ENCODE data around the gene MIR17HG.
A peak's percentile ranks its signal among the peaks of the same experiment; 100 is the strongest.
"Not testable (repeated sequence)": the region's sequence is repeated elsewhere in the genome, so short reads cannot be mapped to it uniquely, and the experiment has no call there.

MIR17HG gene

DNA sequence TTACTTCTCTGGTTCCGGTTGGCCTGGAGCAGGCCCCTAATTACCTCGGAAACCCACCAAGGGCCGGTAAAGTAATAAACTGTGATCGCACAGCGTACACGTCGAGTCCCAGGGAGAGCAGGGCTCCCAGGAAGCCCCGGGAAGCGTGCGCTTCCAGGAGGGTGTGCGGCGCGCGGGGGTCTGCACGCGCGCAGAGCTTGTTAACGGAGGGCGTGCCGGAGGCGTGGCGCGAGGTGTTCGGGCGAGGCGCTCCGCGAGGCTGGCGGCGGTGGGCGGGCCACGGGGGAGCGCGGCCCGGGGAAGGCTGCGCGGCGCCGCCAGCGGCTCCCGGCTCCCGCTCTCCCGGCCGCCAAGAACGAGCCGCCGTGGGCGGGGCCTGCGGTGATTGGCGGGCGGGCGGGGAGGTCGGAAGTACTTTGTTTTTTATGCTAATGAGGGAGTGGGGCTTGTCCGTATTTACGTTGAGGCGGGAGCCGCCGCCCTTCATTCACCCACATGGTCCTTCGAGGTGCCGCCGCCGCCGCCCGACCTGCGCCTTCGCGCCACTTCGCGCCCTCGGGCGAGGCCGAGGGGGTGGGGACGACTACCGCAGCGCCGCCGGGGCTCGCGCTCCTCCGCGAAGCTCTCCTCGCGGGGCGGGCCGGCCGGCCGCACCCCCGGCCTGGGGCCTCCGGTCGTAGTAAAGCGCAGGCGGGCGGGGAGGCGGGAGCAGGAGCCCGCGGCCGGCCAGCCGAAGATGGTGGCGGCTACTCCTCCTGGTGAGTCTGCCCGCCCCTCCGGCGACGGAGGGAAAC lies at the start of gene MIR17HG:
Gene MIR17HG, plus strand, starts transcription at position 486 of the 794 bp plus-strand sequence.
- DNase-seq (ENCODE audit: low read depth), result peak; percentile 19

- no peak for DNase-seq (ENCODE audit: low read depth)
These were observed 49.4 kb upstream of the MIR17HG start for GRCh38 chr13:91298060-91298459.

DNA sequence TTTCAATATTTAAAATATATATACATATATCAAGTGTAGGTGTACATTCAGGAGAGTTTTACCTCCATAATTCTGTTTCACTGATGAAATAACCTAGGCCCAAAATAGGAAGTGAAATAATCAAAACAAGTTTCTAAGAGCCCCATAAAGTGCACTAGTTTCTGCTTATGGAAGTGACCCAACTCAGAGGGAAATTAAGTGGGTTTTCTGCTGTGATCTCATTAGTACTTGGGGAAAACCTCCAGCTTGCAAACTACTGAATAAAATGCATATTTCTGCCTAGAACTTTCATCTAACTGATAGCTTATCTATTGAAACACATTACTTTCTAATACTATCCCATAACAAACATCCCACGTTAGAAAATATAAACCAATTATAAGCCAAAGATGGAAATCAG lies 45.4 kb upstream of the MIR17HG start:
- DNase-seq (ENCODE audit: low read depth), result no peak

DNA sequence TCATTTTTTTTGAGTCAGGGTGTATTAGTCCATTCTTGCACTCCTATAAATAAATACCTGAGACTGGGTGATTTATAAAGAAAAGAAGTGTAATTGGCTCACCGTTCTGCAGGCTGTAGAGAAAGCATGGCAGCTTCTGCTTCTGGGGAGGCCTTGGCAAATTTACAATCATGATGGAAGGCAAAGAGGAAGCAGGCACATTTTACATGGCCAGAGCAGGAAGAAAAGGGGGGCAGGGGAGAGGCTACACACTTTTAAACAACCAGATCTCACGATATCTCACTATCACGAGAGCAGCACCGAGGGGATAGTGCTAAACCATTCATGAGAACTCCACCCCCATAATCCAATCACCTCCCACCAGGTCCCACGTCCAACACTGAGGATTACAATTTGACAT lies 44.5 kb upstream of the MIR17HG start:
- DNase-seq (ENCODE audit: low read depth), result no peak

- DNase-seq (ENCODE audit: low read depth), result no peak
These were observed 42.7 kb upstream of the MIR17HG start for GRCh38 chr13:91304741-91305140.

- DNase-seq (ENCODE audit: low read depth), result no peak
These were observed 41.8 kb upstream of the MIR17HG start for GRCh38 chr13:91305652-91306051.

- DNase-seq (ENCODE audit: low read depth), result no peak
These were observed 39.6 kb upstream of the MIR17HG start for GRCh38 chr13:91307887-91308286.

DNA sequence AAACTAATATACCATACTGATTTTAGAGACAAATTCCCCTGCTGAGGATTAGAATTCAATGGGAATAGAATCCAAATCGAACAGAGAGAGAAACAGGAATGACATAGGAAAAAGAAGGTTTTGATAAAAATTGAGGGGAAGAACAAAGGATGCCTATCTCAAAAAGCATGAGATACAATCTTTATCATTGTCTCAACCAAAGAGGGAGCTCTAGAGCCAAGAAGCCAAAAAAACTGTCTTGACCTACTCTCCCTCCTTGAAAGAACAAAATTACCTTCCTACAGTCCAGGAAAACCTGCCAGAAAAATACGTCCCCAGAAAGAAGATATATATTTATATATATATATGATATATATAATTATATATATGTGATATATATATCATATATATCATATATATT lies 39.2 kb upstream of the MIR17HG start:
- no peak for DNase-seq (ENCODE audit: low read depth)

- DNase-seq (ENCODE audit: low read depth), result no peak
These were observed 36.0 kb upstream of the MIR17HG start for GRCh38 chr13:91311491-91311890.

GRCh38 chr13:91312324-91312723 lies 35.2 kb upstream of the MIR17HG start:
- DNase-seq (ENCODE audit: low read depth), result no peak

DNA sequence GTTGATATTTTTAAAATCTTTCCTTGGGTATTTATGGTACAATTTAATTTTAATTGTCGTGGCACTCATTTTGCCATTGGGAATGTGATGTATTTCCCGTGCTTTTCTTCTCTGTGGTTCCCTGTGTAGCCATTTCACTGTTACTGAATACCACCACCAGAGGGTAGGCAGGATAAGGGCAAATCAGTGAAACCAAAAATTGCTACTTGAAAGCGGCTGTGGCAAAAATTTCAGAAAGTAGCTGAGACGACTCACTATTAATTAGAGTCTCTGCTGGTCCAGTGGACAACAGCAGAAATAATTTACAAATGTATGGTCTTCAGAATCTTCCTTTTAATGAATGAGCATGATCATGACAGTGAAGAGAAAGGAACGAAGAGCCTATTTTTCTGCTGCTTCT lies 34.4 kb upstream of the MIR17HG start:
- peak; percentile 3 for DNase-seq (ENCODE audit: low read depth)

DNA sequence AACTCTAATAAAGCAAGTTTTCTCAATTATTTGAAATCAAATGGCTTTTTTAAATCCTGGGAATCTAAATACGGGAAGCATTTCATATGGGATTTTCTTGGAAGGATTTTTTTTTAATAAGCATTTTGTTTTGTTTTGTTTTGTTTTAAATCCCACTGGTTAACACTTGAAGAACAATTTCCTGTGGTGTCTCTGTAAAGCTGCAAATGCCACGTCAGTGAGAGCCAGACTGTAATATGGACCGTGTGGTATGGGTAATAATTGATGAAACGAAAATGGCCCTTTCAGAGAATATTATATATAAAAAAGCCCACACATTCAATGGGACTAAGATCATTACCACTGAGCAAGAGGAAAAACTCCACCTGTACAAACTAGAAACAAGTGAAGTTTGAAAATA lies 33.9 kb upstream of the MIR17HG start:
- DNase-seq (ENCODE audit: low read depth), result no peak

DNA sequence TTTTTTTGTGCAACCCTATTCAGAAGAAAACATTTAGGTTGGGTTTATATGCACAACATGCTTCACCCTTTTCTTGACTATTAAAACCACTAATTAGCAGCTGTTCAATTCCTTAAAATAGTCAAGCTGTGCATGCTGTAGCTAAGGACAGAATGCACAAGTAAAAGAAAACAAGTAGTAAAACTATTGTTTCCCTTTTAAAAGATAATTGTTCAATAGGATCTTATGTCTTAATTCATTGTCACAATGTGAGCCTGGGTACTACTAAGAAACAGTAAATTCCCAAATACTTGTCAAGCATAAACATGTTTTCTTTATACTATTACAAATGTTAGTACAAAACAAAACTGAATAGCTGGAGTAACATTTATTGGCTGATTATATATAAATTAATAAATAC lies 32.6 kb upstream of the MIR17HG start:
- DNase-seq (ENCODE audit: low read depth), result no peak

- DNase-seq (ENCODE audit: low read depth), result no peak
These were observed 28.6 kb upstream of the MIR17HG start for GRCh38 chr13:91318886-91319285.

GRCh38 chr13:91319996-91320395 lies 27.5 kb upstream of the MIR17HG start:
- DNase-seq (ENCODE audit: low read depth), result no peak

- not testable (repeated sequence) for DNase-seq (ENCODE audit: low read depth)
These were observed 26.5 kb upstream of the MIR17HG start for GRCh38 chr13:91320990-91321389.

DNA sequence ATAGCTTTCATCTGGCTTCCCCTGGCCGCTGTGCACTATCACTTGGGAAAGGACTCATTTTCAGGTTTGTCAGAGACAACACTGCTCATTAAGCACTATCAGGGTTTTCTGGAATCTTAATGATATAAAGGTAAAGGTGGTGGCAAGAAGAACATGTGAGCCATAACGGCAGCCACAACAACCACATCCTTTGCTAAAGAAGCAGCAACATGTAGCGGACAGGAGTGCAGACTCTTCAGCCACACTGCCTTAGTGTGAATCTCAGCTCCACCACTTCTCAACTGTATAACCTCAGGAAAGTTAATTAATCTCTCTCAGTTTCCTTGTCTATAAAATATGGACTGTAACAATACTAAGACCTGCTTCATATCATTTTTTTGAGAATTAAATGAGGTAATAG lies 24.1 kb upstream of the MIR17HG start:
- DNase-seq (ENCODE audit: low read depth), result no peak

GRCh38 chr13:91326146-91326545 lies 21.3 kb upstream of the MIR17HG start:
- no peak for DNase-seq (ENCODE audit: low read depth)

GRCh38 chr13:91328726-91329125 lies 18.8 kb upstream of the MIR17HG start:
- DNase-seq (ENCODE audit: low read depth), result no peak

GRCh38 chr13:91329733-91330132 lies 17.8 kb upstream of the MIR17HG start:
- DNase-seq (ENCODE audit: low read depth), result no peak

- DNase-seq (ENCODE audit: low read depth), result no peak
These were observed 16.2 kb upstream of the MIR17HG start for GRCh38 chr13:91331047-91331915.

DNA sequence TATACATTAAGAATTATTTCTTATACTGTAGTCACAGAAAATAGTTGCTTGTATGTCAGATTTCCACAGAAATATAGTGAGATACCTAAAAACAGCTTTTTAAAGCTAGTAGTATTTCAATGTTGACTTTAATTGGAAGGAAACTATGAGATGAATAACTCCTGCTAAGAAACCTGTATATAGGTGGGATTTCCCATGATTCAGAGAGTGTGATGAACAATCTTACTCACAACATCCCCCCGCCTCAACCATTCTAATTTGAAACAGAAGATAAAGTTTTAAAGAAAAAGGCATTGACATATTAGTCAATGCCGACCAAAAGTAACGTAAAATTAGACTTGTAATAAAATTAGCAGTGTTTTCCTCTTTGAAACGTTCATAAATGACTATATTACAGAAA lies 1.4 kb upstream of the MIR17HG start:
- no peak for DNase-seq (ENCODE audit: low read depth)

DNA sequence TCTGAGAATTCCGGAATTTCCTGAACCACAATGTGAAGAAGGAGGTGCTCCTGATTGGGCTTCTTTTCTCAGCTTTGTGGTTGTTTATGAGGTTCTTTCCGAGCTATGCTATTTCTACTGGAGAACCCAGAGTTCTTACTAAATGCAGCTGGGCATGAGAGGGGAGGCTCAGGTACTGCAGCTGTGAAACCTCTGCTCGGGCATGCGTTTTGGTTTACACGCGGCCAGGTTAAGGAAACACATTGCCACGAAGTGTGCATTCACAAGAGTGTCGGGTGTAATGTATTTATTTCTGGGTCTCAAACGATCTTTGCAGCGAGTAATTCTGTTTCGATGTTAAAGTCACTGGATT lies 661 bp upstream of the MIR17HG start:
- DNase-seq (ENCODE audit: low read depth), result no peak

Measured in HS-5 (cell line).